ENCODE results near the gene FADS1.

FADS1 gene

DNA sequence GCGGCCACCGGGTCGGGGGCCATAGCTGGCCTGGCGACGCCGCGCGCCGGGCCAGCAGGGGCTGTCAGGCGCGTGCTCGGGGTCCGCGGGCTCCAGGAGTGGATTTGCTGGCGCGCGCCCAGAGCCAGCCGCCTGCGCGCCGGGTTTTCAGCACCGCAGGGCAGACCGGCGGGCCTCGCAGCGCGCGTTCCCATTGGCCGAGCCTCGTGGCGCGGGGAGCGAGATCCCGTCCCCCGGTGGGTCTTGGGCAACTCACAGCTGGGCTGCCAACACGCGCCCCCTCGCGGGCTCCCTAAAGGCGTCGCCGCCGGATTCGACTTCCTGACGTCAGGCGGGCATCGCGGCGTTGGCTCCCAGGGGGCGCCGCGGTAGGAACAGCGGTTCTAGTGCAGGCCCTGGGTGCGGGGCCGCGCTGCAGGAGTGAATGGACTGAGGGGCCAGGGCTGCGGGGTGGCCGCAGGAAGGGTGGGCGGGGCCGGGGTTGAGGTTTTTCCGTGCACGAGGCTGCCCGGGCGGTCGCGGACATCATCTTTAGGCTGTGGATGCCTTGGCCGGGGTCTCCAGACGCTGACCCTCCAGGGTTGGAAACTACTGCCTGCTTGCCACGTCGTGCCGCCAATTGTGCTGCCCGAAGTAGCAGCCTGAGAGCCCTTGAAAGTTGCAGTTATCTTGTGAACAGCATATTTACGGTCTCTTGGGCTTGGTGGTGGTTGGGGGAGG lies at the start of gene FADS1:
TSS of gene FADS1 (minus strand) at position 268 of the 720 bp plus-strand sequence. CDS start at position 194, 74 bp downstream.
- TF ChIP-seq POLR2A (IDR thresholded peaks at IDR 0.05; ENCODE audit: low read length) (peak; percentile 73), GATA1 (IDR thresholded peaks at IDR 0.05; ENCODE audit: low read depth, low read length) (no peak)
- peak; percentile 93 to 94 for DNase-seq

DNA sequence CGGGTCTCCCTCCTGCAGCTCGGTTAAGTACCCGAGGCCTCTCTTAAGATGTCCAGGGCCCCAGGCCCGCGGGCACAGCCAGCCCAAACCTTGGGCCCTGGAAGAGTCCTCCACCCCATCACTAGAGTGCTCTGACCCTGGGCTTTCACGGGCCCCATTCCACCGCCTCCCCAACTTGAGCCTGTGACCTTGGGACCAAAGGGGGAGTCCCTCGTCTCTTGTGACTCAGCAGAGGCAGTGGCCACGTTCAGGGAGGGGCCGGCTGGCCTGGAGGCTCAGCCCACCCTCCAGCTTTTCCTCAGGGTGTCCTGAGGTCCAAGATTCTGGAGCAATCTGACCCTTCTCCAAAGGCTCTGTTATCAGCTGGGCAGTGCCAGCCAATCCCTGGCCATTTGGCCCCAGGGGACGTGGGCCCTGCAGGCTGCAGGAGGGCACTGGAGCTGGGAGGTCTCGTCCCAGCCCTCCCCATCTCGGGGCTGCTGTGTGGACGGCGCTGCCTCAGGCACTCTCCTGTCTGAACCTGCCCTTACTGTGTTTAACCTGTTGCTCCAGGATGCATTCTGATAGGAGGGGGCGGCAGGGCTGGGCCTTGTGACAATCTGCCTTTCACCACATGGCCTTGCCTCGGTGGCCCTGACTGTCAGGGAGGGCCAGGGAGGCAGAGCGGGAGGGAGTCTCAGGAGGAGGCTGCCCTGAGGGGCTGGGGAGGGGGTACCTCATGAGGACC lies 49.6 kb upstream of the FADS1 start:
- TF ChIP-seq POLR2A (IDR thresholded peaks at IDR 0.05; ENCODE audit: low read length) (no peak), GATA1 (IDR thresholded peaks at IDR 0.05; ENCODE audit: low read depth, low read length) (no peak)

DNA sequence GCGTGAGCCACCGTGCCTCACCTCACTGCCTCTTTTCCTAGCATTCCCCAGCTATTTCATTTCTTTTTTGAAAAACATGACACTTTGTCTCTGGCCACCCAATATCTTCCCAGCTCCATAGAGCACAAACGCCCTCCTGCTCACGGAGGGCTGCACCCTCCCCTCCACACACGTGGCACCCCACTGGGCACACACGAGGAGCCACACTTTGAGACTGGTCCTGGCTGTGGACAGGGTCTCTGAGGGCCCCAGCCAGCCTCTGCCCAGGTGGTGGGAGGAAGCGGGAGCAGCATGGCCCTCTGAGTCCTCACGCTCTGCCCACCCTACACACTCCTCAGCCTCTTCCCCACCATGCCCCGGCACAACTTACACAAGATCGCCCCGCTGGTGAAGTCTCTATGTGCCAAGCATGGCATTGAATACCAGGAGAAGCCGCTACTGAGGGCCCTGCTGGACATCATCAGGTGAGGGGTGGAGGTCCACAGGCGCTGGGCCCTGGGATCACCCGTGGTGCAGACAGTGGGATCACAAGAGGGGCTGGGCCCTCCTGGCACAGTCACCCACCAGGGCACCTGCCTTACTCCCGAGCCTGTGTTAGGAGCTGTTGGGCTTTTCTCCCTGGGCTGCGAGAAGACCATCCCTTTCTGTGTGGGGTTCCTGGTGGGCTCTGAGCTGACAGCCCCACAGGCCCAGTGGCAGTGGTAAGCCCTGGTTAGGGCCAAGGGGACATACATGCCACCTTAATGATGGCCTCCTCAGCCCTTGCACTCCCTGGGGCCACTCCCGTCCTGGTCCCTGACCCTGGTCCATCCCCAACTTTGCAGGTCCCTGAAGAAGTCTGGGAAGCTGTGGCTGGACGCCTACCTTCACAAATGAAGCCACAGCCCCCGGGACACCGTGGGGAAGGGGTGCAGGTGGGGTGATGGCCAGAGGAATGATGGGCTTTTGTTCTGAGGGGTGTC lies 48.3 kb upstream of the FADS1 start:
- TF ChIP-seq GATA1 (IDR thresholded peaks at IDR 0.05; ENCODE audit: low read depth, low read length), result no peak
- TF ChIP-seq POLR2A (IDR thresholded peaks at IDR 0.05; ENCODE audit: low read length), result no peak
- DNase-seq, result no peak

More for the DNA sequence above, 49.6 kb upstream of the FADS1 start:
- no peak for DNase-seq

DNA sequence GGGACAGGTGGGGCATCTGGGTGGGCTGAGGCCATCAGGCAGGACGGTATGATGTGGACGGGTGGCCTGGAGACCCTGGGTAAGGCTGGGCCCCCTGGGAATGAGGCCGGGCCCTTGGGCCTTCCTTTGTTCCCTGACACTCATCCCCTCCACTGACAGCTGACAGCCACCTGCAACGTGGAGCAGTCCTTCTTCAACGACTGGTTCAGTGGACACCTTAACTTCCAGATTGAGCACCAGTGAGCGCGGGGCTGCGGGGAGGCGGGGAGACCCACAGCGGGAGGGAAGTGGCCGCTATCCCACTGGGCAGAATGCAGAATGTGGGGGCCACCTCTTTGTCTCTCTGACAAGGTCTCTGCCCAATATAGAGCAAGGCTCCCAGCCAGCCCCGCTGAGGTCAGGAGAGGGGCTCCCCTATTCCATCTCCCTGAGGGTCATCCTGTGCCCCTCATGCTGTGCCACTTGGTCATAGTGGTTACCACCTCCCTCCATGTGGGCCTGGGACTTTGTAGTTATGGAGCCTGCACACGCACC lies 46.8 kb upstream of the FADS1 start:
- no peak for DNase-seq
- TF ChIP-seq GATA1 (IDR thresholded peaks at IDR 0.05; ENCODE audit: low read depth, low read length) (no peak), POLR2A (IDR thresholded peaks at IDR 0.05; ENCODE audit: low read length) (no peak)

DNA sequence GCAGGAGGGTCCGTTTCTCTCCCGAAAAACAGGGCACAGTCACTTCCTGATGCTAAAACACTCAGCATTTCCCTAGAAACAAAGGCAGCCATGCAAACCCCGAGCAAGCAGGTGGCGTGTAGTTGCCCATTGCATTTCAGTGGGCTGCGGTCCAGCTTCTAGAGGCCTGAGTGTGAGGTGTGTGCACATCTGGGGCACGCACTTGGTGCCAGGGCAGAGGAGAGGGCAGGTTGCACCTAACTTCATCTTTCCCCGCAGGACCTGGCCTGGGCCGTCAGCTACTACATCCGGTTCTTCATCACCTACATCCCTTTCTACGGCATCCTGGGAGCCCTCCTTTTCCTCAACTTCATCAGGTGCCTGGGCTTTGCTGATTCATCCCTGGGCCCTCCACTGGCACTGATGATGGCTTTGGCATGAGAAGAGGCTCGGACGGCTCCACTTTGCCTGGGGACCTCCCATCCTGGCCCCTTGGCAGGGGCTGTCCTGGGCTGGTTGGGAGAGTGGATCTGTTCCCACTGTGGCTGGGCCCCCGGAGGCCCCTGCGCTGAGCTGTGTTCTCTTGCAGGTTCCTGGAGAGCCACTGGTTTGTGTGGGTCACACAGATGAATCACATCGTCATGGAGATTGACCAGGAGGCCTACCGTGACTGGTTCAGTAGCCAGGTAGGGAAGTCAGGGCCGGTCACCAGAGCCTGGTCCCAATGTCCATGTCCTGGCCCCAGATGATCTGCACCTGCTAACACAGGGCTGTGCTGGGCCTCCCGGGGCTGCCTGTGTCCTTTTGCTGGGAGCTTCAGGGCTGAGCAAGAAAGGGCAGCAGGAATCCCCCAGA lies 46.1 kb upstream of the FADS1 start:
- no peak for TF ChIP-seq GATA1 (IDR thresholded peaks at IDR 0.05; ENCODE audit: low read depth, low read length)
- TF ChIP-seq POLR2A (IDR thresholded peaks at IDR 0.05; ENCODE audit: low read length), result no peak
- DNase-seq, result no peak

- TF ChIP-seq POLR2A (IDR thresholded peaks at IDR 0.05; ENCODE audit: low read length) (peak; percentile 2), GATA1 (IDR thresholded peaks at IDR 0.05; ENCODE audit: low read depth, low read length) (no peak)
Measured at GRCh38 chr11:61861634-61862033, 44.8 kb upstream of the FADS1 start.

DNA sequence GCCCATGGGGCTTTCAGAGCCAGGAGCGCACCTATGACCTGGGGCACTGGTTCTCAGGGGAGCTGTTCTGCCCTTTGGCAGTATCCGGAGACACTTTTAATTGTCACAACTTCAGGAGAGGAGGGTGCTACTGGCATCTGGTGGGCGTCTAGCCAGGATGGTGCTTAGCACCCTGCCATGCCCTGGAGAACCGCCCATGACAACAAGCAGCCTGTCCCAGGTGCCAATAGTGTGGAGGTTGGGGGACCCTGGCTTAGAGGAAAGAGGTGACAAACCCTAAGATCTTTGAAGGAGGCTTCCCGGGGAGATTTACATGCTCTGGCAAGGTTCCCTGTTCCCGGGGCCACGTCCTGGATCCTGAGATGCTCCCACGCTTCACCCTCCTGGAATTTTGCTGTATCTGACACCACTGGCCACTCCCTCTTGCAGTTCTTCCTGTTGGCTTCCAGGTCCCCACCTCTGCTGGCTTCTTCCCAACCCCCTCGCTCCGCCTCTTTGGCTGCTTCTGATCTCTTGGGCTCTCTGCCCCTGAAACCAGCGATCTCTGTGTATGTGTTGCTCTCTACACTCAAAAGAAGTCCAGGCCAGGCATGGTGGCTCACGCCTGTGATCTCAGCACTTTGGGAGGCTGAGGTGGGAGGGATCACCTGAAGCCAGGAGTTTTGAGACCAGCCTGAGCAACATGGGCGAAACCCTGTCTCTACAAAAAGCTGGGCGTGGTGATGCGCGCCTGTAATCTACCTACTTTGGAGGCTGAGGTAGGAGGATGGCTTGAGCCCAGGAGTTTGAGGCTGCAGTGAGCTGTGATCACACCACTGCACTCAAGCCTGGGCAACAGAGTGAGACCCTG lies 43.5 kb upstream of the FADS1 start:
- TF ChIP-seq POLR2A (IDR thresholded peaks at IDR 0.05; ENCODE audit: low read length) (no peak), GATA1 (IDR thresholded peaks at IDR 0.05; ENCODE audit: low read depth, low read length) (no peak)
- no peak for DNase-seq

More at GRCh38 chr11:61861634-61862033, 44.8 kb upstream of the FADS1 start:
- no peak for DNase-seq

DNA sequence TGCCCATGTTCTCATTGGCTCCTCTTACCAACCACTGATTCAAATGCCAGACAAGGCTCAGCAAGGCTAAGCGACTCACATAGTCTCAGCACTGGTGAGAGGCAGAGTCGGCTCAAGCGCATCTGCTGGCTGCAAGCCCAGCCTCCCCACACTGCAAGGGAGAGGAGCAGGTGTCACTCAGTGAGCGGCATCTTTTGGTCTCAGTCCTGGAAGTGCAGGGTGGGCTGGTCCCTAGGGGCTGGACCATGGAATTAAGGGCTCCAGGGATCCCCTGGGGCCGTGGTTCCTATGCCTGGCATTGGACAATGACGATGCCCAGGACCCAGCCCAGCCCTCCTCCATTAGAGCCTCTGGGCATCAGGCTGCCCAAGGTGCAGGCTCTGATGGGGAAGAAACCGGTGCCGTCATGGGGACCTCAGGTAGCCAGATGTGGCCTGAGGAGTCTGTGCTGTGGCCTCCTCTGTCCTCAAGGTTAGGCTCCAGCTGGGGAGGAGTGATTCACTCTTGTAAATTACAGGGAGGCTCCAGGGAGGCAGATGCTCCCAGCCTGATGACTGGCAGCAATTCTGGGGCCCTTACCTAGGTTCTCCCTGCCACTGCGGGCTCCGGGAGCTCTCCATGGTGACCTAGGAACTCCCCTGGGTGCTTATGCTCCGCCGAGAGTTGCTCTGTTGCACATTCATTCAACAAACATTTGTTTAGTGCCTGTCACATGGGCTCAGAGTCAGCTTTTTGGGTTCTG lies 39.3 kb upstream of the FADS1 start:
- no peak for TF ChIP-seq POLR2A (IDR thresholded peaks at IDR 0.05; ENCODE audit: low read length)
- no peak for TF ChIP-seq GATA1 (IDR thresholded peaks at IDR 0.05; ENCODE audit: low read depth, low read length)
- no peak for DNase-seq

DNA sequence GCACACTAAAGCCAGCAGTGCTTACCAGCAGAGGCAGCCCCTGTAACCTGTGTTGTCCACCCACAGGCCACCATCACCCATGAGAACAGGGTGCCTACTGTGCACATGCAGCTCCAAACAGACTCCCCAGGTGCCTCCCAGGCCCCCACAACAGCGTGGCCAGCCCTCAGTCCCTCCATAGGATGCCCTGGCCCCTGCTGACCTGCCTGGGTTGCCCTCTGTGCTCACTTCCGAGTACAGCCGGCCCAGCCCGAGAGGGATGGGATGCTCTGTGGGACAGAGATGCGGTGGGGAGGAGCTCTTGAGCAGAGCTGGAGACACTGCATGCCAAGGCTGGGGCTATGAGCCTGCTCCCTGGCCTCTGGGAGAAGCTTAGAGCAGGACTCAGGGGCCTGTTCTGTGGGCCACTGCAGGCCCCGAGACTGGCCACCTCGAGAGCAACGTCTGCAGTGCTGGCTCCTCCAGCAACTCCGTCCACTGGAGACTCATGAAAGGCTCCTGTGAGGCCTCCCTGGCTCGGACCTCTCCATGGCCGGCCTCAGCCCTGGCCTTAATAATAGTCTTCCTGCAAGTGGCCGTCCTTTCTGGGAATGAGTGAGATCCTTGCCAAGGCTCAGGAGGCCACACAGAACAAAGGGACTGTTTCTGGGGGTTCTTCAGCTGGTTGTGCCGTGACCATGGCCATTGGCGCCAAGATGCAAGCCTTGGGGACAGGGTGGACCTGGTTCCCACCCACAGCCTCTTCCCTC lies 38.3 kb upstream of the FADS1 start:
- DNase-seq, result no peak
- TF ChIP-seq GATA1 (IDR thresholded peaks at IDR 0.05; ENCODE audit: low read depth, low read length) (no peak), POLR2A (IDR thresholded peaks at IDR 0.05; ENCODE audit: low read length) (no peak)

- no peak for DNase-seq
- no peak for TF ChIP-seq GATA1 (IDR thresholded peaks at IDR 0.05; ENCODE audit: low read depth, low read length)
- TF ChIP-seq POLR2A (IDR thresholded peaks at IDR 0.05; ENCODE audit: low read length), result peak; percentile 36
Measured at GRCh38 chr11:61854206-61854895, 37.5 kb upstream of the FADS1 start.

Measured in erythroblast (primary cell).